ENCODE data around the gene EHBP1L1. TPM values are rescaled to one million over a fixed set of nuclear protein-coding genes. Genes with fewer than 3 reads are reported as not detected.

The EHBP1L1 gene
- total and polyA plus RNA-seq, 2 donors (not counting 1 experiment from before 2014, with no cell fraction given), result 12.8 to 53.5 TPM

DNA sequence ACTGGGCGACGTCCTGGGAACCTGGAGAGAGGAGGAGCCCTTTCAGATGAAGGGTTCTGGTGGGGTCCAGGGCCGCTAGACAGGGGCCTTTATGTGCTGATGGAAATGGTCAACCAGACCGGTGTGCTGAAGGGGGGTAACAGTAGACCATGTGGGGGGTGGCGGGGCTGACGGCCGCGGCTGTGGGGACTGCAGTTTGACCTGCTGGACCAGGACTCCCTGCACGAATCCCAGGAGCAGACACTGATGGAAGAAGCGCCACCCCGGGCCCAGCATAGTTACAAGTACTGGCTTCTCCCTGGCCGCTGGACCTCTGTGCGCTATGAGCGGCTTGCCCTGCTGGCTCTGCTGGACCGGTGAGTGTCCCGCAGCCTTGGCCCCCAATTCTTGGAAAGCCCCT lies 46.2 kb downstream of the EHBP1L1 start:
- Histone ChIP-seq H3K27ac (ENCODE audit: insufficient read depth, low read length) (no peak overlapping the region), H3K4me2 (ENCODE audit: extremely low read depth, insufficient read depth, low read length) (no peak overlapping the region), H3K27me3 (ENCODE audit: control insufficient read depth, insufficient read depth, low read length) (no peaks in the 10 kb centered on the region), H3K4me1 (ENCODE audit: control insufficient read depth, extremely low read depth, insufficient read depth, low read length) (peaks cover under 1% of the 10 kb centered on the region), H3K4me3 (replicated peaks in 1 of 4; ENCODE audit: control extremely low read depth in 1 of 4, insufficient read depth in 1 of 4, low read depth in 3 of 4, low read length in 4 of 4) (no peak overlapping the region), H3K36me3 (ENCODE audit: control insufficient read depth, insufficient read depth, low read length) (peaks cover 48% of the 10 kb centered on the region), H2AFZ (ENCODE audit: low read length) (no peak overlapping the region), H3K79me2 (ENCODE audit: control insufficient read depth, insufficient read depth, low read length) (peaks cover 11% of the 10 kb centered on the region), H3K9me3 (ENCODE audit: control insufficient read depth, insufficient read depth, low read depth, low read length) (no peaks in the 10 kb centered on the region), H3K9ac (ENCODE audit: insufficient read depth, low read length) (no peak overlapping the region), H4K20me1 (ENCODE audit: control insufficient read depth, extremely low read depth, insufficient read depth, low read length) (no peaks in the 10 kb centered on the region)
- DNase-seq (ENCODE audit: low read depth in 2 of 2), result no peak
- TF ChIP-seq EZH2 (IDR thresholded peaks at IDR 0.05; ENCODE audit: low read length, missing control alignments), result no peak
- TF ChIP-seq, protein P1, sequence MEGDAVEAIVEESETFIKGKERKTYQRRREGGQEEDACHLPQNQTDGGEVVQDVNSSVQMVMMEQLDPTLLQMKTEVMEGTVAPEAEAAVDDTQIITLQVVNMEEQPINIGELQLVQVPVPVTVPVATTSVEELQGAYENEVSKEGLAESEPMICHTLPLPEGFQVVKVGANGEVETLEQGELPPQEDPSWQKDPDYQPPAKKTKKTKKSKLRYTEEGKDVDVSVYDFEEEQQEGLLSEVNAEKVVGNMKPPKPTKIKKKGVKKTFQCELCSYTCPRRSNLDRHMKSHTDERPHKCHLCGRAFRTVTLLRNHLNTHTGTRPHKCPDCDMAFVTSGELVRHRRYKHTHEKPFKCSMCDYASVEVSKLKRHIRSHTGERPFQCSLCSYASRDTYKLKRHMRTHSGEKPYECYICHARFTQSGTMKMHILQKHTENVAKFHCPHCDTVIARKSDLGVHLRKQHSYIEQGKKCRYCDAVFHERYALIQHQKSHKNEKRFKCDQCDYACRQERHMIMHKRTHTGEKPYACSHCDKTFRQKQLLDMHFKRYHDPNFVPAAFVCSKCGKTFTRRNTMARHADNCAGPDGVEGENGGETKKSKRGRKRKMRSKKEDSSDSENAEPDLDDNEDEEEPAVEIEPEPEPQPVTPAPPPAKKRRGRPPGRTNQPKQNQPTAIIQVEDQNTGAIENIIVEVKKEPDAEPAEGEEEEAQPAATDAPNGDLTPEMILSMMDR (conservative IDR thresholded peaks at IDR 0.05 in 1 of 2, IDR thresholded peaks at IDR 0.05 in 1 of 2; ENCODE audit: low read depth in 1 of 2, low read length in 2 of 2), result no peak

DNA sequence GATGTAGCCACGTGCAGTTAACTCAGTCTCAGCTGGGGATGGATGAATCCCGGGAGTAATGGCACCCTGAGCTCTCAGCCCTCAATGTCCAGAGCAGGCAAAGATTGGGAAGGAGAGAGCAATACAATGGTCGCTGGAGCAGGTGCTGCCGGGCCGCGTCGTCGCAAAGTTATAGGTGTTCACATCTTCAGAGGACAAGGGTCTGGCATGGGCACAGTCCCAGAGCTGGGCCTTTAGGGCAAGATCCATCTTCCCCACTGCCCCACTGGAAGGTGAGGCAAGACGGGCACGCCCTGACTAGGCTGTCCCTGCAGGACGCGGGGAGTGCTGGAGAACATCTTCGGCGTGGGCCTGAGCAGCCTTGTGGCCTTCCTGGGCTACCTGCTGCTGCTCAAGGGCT lies 47.3 kb downstream of the EHBP1L1 start:
- Histone ChIP-seq H3K27ac (ENCODE audit: insufficient read depth, low read length) (no peak overlapping the region), H3K36me3 (ENCODE audit: control insufficient read depth, insufficient read depth, low read length) (peaks cover 45% of the 10 kb centered on the region), H3K27me3 (ENCODE audit: control insufficient read depth, insufficient read depth, low read length) (no peaks in the 10 kb centered on the region), H4K20me1 (ENCODE audit: control insufficient read depth, extremely low read depth, insufficient read depth, low read length) (no peaks in the 10 kb centered on the region), H3K4me2 (ENCODE audit: extremely low read depth, insufficient read depth, low read length) (no peak overlapping the region), H3K79me2 (ENCODE audit: control insufficient read depth, insufficient read depth, low read length) (peaks cover 2% of the 10 kb centered on the region), H3K4me3 (replicated peaks in 1 of 4; ENCODE audit: control extremely low read depth in 1 of 4, insufficient read depth in 1 of 4, low read depth in 3 of 4, low read length in 4 of 4) (no peak overlapping the region), H3K4me1 (ENCODE audit: control insufficient read depth, extremely low read depth, insufficient read depth, low read length) (no peaks in the 10 kb centered on the region), H3K9me3 (ENCODE audit: control insufficient read depth, insufficient read depth, low read depth, low read length) (no peaks in the 10 kb centered on the region), H2AFZ (ENCODE audit: low read length) (no peak overlapping the region), H3K9ac (ENCODE audit: insufficient read depth, low read length) (no peak overlapping the region)
- TF ChIP-seq, protein P1 (conservative IDR thresholded peaks at IDR 0.05 in 1 of 2, IDR thresholded peaks at IDR 0.05 in 1 of 2; ENCODE audit: low read depth in 1 of 2, low read length in 2 of 2), result no peak
- TF ChIP-seq EZH2 (IDR thresholded peaks at IDR 0.05; ENCODE audit: low read length, missing control alignments), result no peak
- no peak for DNase-seq (ENCODE audit: low read depth in 2 of 2)

DNA sequence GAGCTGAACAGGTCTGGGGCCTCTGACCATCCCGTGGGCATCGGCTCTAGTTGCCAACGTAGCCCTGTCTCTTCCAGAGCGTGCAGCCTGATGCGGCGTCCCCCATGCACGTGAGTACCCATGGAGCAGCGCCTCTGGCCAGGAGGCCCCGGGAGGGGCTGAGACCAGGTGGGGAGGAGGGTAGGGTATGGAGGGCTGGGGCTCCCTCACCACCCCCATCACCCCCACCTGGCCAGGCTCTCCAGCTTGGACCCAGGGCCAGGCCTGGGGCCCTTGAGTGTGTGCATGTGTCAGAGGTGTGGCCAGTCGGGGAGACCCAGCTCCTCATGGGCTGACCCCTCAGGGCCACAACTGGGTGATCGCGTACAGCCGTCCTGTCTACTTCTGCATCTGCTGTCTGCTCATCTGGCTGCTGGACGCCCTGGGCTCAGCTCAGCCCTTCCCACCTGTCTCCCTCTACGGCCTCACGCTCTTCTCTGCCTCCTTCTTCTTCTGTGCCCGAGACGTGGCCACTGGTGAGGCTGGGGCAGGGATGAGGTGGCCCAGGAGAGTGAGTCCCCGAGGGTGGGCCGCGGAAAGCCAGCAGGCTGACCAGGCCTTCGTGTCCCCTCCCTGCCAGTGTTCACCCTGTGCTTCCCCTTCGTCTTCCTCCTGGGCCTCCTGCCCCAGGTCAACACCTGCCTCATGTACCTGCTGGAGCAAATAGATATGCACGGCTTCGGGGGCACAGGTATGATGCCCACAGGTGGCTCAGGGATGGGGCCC lies 48.2 kb downstream of the EHBP1L1 start:
- Histone ChIP-seq H3K9ac (ENCODE audit: insufficient read depth, low read length) (no peak overlapping the region), H3K4me3 (replicated peaks in 1 of 4; ENCODE audit: control extremely low read depth in 1 of 4, insufficient read depth in 1 of 4, low read depth in 3 of 4, low read length in 4 of 4) (no peak overlapping the region), H3K4me2 (ENCODE audit: extremely low read depth, insufficient read depth, low read length) (no peak overlapping the region), H2AFZ (ENCODE audit: low read length) (no peak overlapping the region), H4K20me1 (ENCODE audit: control insufficient read depth, extremely low read depth, insufficient read depth, low read length) (no peaks in the 10 kb centered on the region), H3K36me3 (ENCODE audit: control insufficient read depth, insufficient read depth, low read length) (peaks cover 38% of the 10 kb centered on the region), H3K9me3 (ENCODE audit: control insufficient read depth, insufficient read depth, low read depth, low read length) (no peaks in the 10 kb centered on the region), H3K27ac (ENCODE audit: insufficient read depth, low read length) (no peak overlapping the region), H3K79me2 (ENCODE audit: control insufficient read depth, insufficient read depth, low read length) (peaks cover 1% of the 10 kb centered on the region), H3K4me1 (ENCODE audit: control insufficient read depth, extremely low read depth, insufficient read depth, low read length) (no peaks in the 10 kb centered on the region), H3K27me3 (ENCODE audit: control insufficient read depth, insufficient read depth, low read length) (no peaks in the 10 kb centered on the region)
- TF ChIP-seq EZH2 (IDR thresholded peaks at IDR 0.05; ENCODE audit: low read length, missing control alignments), result no peak
- TF ChIP-seq, protein P1 (conservative IDR thresholded peaks at IDR 0.05 in 1 of 2, IDR thresholded peaks at IDR 0.05 in 1 of 2; ENCODE audit: low read depth in 1 of 2, low read length in 2 of 2), result no peak
- DNase-seq (ENCODE audit: low read depth in 2 of 2), result no peak

Measured in fibroblast of lung (primary cell).